Natural killer cell (primary cell): ENCODE data around the gene GLIS1. TPM values are rescaled to one million over a fixed set of nuclear protein-coding genes. Genes with fewer than 3 reads are reported as not detected.

ENCODE experiments used
- ATAC-seq, 3 donors: fragments of 150-1000 bp in 2 of 3; fragments of 200-7000 bp in 1 of 3; cut with Tn5 transposase; 1 replicate in 1 of 3; 2 replicates in 2 of 3; pipeline ENCODE4 v1.10.0; 2021; ENCODE audit warnings: mild to moderate bottlenecking in 2 of 3, moderate library complexity in 2 of 3
- DNase-seq, 2 donors: peaks; one replicate each; pipeline versions ENCODE4 v3.0.0 to v3.0.0-alpha.2; 2013 to 2021; ENCODE audit warnings: mixed read lengths in 1 of 2
- H3K27ac ChIP-seq: one replicate; pipeline ENCODE4 v1.5.1; 2013; ENCODE audit warnings: mild to moderate bottlenecking, low read length
- H3K27me3 ChIP-seq: one replicate; pipeline ENCODE4 v1.6.1; 2013; ENCODE audit warnings: low read length; ENCODE audit not compliant: control insufficient read depth, insufficient read depth
- H3K36me3 ChIP-seq: one replicate; pipeline ENCODE4 v1.6.1; 2013; ENCODE audit warnings: low read length; ENCODE audit not compliant: control insufficient read depth, insufficient read depth
- H3K4me1 ChIP-seq: one replicate; pipeline ENCODE4 v1.6.1; 2013; ENCODE audit warnings: low read length; ENCODE audit not compliant: control insufficient read depth, insufficient read depth
- H3K4me3 ChIP-seq: one replicate; pipeline ENCODE4 v1.5.1; 2013; ENCODE audit warnings: low read length
- H3K9me3 ChIP-seq: one replicate; pipeline ENCODE4 v1.6.1; 2013; ENCODE audit warnings: low read length; ENCODE audit not compliant: control insufficient read depth, insufficient read depth
- H3K27ac Mint-ChIP-seq, 2 donors: one replicate each; pipeline ENCODE4 v1.8.0; 2022; ENCODE audit warnings: mild to moderate bottlenecking in 2 of 2, mixed read lengths in 2 of 2, moderate library complexity in 1 of 2
- H3K27me3 Mint-ChIP-seq, 2 donors: one replicate each; pipeline ENCODE4 v1.8.0; 2022; ENCODE audit warnings: low read depth in 2 of 2, mixed read lengths in 2 of 2
- H3K36me3 Mint-ChIP-seq: one replicate; pipeline ENCODE4 v1.8.0; 2022; ENCODE audit warnings: mixed read lengths
- H3K4me1 Mint-ChIP-seq, 2 donors: one replicate each; pipeline ENCODE4 v1.8.0; 2022; ENCODE audit warnings: mixed read lengths in 2 of 2
- H3K4me3 Mint-ChIP-seq: one replicate; pipeline ENCODE4 v1.8.0; 2022; ENCODE audit warnings: mild to moderate bottlenecking, moderate library complexity, mixed read lengths
- H3K9me3 Mint-ChIP-seq, 2 donors: one replicate each; pipeline ENCODE4 v1.8.0; 2022; ENCODE audit warnings: mixed read lengths in 2 of 2
- CTCF ChIP-seq: fragments of 200-600 bp; IDR thresholded peaks from one replicate; pipeline ENCODE4 v1.8.0; 2022; ENCODE audit warnings: antibody characterized with exemption
- WGBS: methylation state at CpG from one replicate; pipeline ENCODE4 v1.1.7; 2013; ENCODE audit warnings: missing lambda C conversion rate; ENCODE audit not compliant: insufficient coverage; 5-methylcytosine and 5-hydroxymethylcytosine counted together
- intact Hi-C: fragments of 100-400 bp; cut with micrococcal nuclease; formaldehyde crosslinking; loops from one replicate; pipeline ENCODE4 v1.14.2; 2022
- total RNA-seq, 4 donors: library from RNA; stranded (reverse); fragments of 120-200 nt in 1 of 4; gene quantifications; one replicate each; pipeline versions ENCODE4 v1.2.3 to v1.2.4, GENCODE V29; 2013 to 2022

GLIS1 gene
- total RNA-seq, 3 donors from 2014 or later (not counting 1 experiment from before 2014, with no cell fraction given) = not detected

- Mint-ChIP-seq H3K4me1 (no peaks in the 10 kb centered on the region), H3K4me3 (no peak overlapping the region), H3K27ac (no peak overlapping the region), H3K36me3 (no peaks in the 10 kb centered on the region), H3K9me3 (no peaks in the 10 kb centered on the region), H3K27me3 (peaks cover 5 to 9% of the 10 kb centered on the region in 2 donors)
- WGBS = no CpG with 5 or more reads among the region's 1 CpG
- no peak overlapping the region for H3K27ac ChIP-seq
- H3K4me3 ChIP-seq = no peak overlapping the region
- ATAC-seq (no peak), DNase-seq (no peak)
- H3K36me3 ChIP-seq = no peaks in the 10 kb centered on the region
- TF ChIP-seq CTCF = no peak
- H3K4me1 ChIP-seq = no peaks in the 10 kb centered on the region
- intact Hi-C loops = no loop called here
- H3K9me3 ChIP-seq = no peaks in the 10 kb centered on the region
- H3K27me3 ChIP-seq = no peaks in the 10 kb centered on the region
Measured at GRCh38 chr1:53722025-53722424, 16.9 kb downstream of the GLIS1 start.

DNA sequence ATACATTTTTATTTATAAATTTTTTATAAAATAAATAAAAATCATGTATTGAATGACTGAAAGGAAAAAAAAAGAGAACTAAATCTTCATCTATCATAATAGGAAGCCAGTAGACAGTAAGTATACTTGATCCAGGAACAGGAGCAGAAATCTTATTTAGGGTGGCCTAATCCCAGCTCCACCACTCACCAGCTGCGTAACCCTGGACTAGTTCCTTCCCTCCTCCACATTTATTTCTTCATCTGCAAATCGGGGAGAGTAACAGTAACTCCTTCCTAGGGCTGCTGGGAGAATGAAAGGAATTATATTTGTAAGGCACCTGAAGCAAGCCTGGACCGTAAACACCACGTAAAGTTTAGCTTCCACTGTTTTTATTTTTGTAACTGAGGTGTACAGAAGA, 17.9 kb downstream of the GLIS1 start:
- Mint-ChIP-seq H3K4me1 (no peaks in the 10 kb centered on the region), H3K9me3 (no peaks in the 10 kb centered on the region), H3K36me3 (no peaks in the 10 kb centered on the region), H3K27me3 (peaks cover 5 to 9% of the 10 kb centered on the region in 2 donors), H3K27ac (no peak overlapping the region), H3K4me3 (no peak overlapping the region)
- Histone ChIP-seq H3K36me3 (no peaks in the 10 kb centered on the region), H3K4me3 (no peak overlapping the region), H3K27ac (no peak overlapping the region), H3K27me3 (no peaks in the 10 kb centered on the region), H3K4me1 (no peaks in the 10 kb centered on the region), H3K9me3 (no peaks in the 10 kb centered on the region)
- ATAC-seq (no peak), DNase-seq (no peak)
- whole genome bisulfite sequencing = 91% methylated on average over 3 of the region's 4 CpGs
- no peak for TF ChIP-seq CTCF
- intact Hi-C loops = no loop called here

GRCh38 chr1:53719469-53719868, 19.5 kb downstream of the GLIS1 start:
- Mint-ChIP-seq H3K27me3 (peaks cover 5 to 9% of the 10 kb centered on the region in 2 donors), H3K4me1 (no peaks in the 10 kb centered on the region), H3K36me3 (no peaks in the 10 kb centered on the region), H3K4me3 (no peak overlapping the region), H3K9me3 (no peaks in the 10 kb centered on the region), H3K27ac (no peak overlapping the region)
- ATAC-seq (no peak), DNase-seq (no peak)
- WGBS = 94% methylated on average over 2 of the region's 2 CpGs
- no peaks in the 10 kb centered on the region for H3K4me1 ChIP-seq
- H3K4me3 ChIP-seq = no peak overlapping the region
- no peak overlapping the region for H3K27ac ChIP-seq
- H3K9me3 ChIP-seq = no peaks in the 10 kb centered on the region
- no peaks in the 10 kb centered on the region for H3K36me3 ChIP-seq
- intact Hi-C loops = no loop called here
- H3K27me3 ChIP-seq = no peaks in the 10 kb centered on the region
- TF ChIP-seq CTCF = no peak

GRCh38 chr1:53718443-53718842, 20.5 kb downstream of the GLIS1 start:
- WGBS = 84% methylated on average over 2 of the region's 2 CpGs
- no peak overlapping the region for H3K27ac Mint-ChIP-seq

More at GRCh38 chr1:53718443-53718842, 20.5 kb downstream of the GLIS1 start:
- H3K9me3 Mint-ChIP-seq = no peaks in the 10 kb centered on the region
- H3K4me1 Mint-ChIP-seq = no peaks in the 10 kb centered on the region
- ATAC-seq (no peak), DNase-seq (no peak)
- Histone ChIP-seq H3K27ac (no peak overlapping the region), H3K4me1 (no peaks in the 10 kb centered on the region), H3K9me3 (no peaks in the 10 kb centered on the region), H3K4me3 (no peak overlapping the region), H3K27me3 (no peaks in the 10 kb centered on the region), H3K36me3 (no peaks in the 10 kb centered on the region)
- H3K36me3 Mint-ChIP-seq = no peaks in the 10 kb centered on the region
- TF ChIP-seq CTCF = no peak
- no peak overlapping the region for H3K4me3 Mint-ChIP-seq
- intact Hi-C loops = no loop called here
- peaks cover 5 to 9% of the 10 kb centered on the region in 2 donors for H3K27me3 Mint-ChIP-seq
